Vagina (tissue), 2 donors: ENCODE measurements around the gene AKR1B1. TPM values are rescaled to one million over a fixed set of nuclear protein-coding genes. Genes with fewer than 3 reads are reported as not detected.

Experiments
- DNase-seq, 2 donors: peaks; one replicate each; pipeline ENCODE4 v3.0.0-alpha.2; 2017; ENCODE audit errors: extremely low spot score in 2 of 2
- H3K27ac ChIP-seq: fragments of 200-600 bp; sonication (generic); one replicate; pipeline ENCODE4 v1.5.1; 2019
- H3K27me3 ChIP-seq: fragments of 200-600 bp; sonication (generic); one replicate; pipeline ENCODE4 v1.5.1; 2019
- H3K36me3 ChIP-seq, 2 donors: fragments of 200-600 bp; sonication (generic); one replicate each; pipeline ENCODE4 v1.5.1; 2017 to 2019
- H3K4me1 ChIP-seq: fragments of 200-600 bp; sonication (generic); one replicate; pipeline ENCODE4 v1.5.1; 2019
- H3K4me3 ChIP-seq, 2 donors: fragments of 200-600 bp; sonication (generic); 1 replicate in 1 of 2; 2 replicates in 1 of 2; pipeline ENCODE4 v1.5.1; 2016 to 2019
- H3K9me3 ChIP-seq: fragments of 200-600 bp; sonication (generic); one replicate; pipeline ENCODE4 v1.5.1; 2019
- CTCF ChIP-seq, 3 experiments: fragments of 450-650 bp in 2 of 3; fragments of 200-600 bp in 1 of 3; sonication (generic) in 1 of 3; IDR thresholded peaks; one replicate each; pipeline ENCODE4 v1.5.1; 2017 to 2019; ENCODE audit warnings: antibody characterized with exemption in 3 of 3, mild to moderate bottlenecking in 2 of 3, moderate library complexity in 2 of 3
- POLR2A ChIP-seq, 2 donors: fragments of 450-650 bp; IDR thresholded peaks; one replicate each; pipeline ENCODE4 v1.6.1; 2017; ENCODE audit warnings: antibody characterized with exemption in 2 of 2, mild to moderate bottlenecking in 2 of 2, moderate library complexity in 2 of 2
- POLR2AphosphoS5 ChIP-seq, 2 donors: sonication (generic); formaldehyde crosslinking; IDR thresholded peaks; one replicate each; pipeline ENCODE4 v1.9.0; 2017; ENCODE audit warnings: antibody characterized with exemption in 2 of 2, mild to moderate bottlenecking in 2 of 2, low read depth in 1 of 2; ENCODE audit not compliant: insufficient read depth in 1 of 2
- intact Hi-C: fragments of 100-400 bp; cut with DNase I; formaldehyde crosslinking; loops from one replicate; pipeline ENCODE4 v1.15.1; 2023
- total RNA-seq: library from RNA; depleted of rRNA; stranded (reverse); fragments of >200 nt; gene quantifications from one replicate; pipeline ENCODE4 v1.2.3, GENCODE V29; 2016

Gene AKR1B1
- total RNA-seq, 1 donor from 2014 or later, result 79.1 TPM

GRCh38 chr7:134457210-134457609 is 1.7 kb downstream of the AKR1B1 start:
- intact Hi-C loops, result no loop called here
- TF ChIP-seq POLR2AphosphoS5 (IDR thresholded peaks at IDR 0.05; ENCODE audit: insufficient read depth in 1 of 2, low read depth in 1 of 2) (no peak), CTCF (IDR thresholded peaks at IDR 0.05) (no peak), POLR2A (IDR thresholded peaks at IDR 0.05) (no peak)
- Histone ChIP-seq H3K36me3 (no peaks in the 10 kb centered on the region), H3K27ac (no peak overlapping the region), H3K4me3 (no peak overlapping the region), H3K27me3 (no peaks in the 10 kb centered on the region), H3K4me1 (peaks cover 33% of the 10 kb centered on the region), H3K9me3 (no peaks in the 10 kb centered on the region)
- no peak for DNase-seq

GRCh38 chr7:134454277-134454676 is 4.6 kb downstream of the AKR1B1 start:
- no peak for DNase-seq
- no peak overlapping the region for H3K4me3 ChIP-seq
- H3K36me3 ChIP-seq, result peaks cover 0 to 20% of the 10 kb centered on the region in 2 donors
- no peak overlapping the region for H3K27ac ChIP-seq
- H3K27me3 ChIP-seq, result no peaks in the 10 kb centered on the region
- H3K9me3 ChIP-seq, result no peaks in the 10 kb centered on the region
- TF ChIP-seq CTCF (IDR thresholded peaks at IDR 0.05), result no peak
- no peak for TF ChIP-seq POLR2AphosphoS5 (IDR thresholded peaks at IDR 0.05; ENCODE audit: insufficient read depth in 1 of 2, low read depth in 1 of 2)
- no peak for TF ChIP-seq POLR2A (IDR thresholded peaks at IDR 0.05)
- H3K4me1 ChIP-seq, result peaks cover 28% of the 10 kb centered on the region
- intact Hi-C loops, result no loop called here

GRCh38 chr7:134453518-134453917 is 5.4 kb downstream of the AKR1B1 start:
- intact Hi-C loops, result no loop called here

GRCh38 chr7:134452991-134453473 is 5.9 kb downstream of the AKR1B1 start:
- Histone ChIP-seq H3K27ac (no peak overlapping the region), H3K27me3 (no peaks in the 10 kb centered on the region), H3K4me3 (no peak overlapping the region), H3K9me3 (no peaks in the 10 kb centered on the region), H3K36me3 (peaks cover 0 to 27% of the 10 kb centered on the region in 2 donors), H3K4me1 (peaks cover 24% of the 10 kb centered on the region)
- TF ChIP-seq CTCF (IDR thresholded peaks at IDR 0.05) (no peak), POLR2AphosphoS5 (IDR thresholded peaks at IDR 0.05; ENCODE audit: insufficient read depth in 1 of 2, low read depth in 1 of 2) (no peak), POLR2A (IDR thresholded peaks at IDR 0.05) (no peak)
- intact Hi-C loops, result no loop called here
- DNase-seq, result no peak

More at GRCh38 chr7:134453518-134453917, 5.4 kb downstream of the AKR1B1 start:
- Histone ChIP-seq H3K4me3 (no peak overlapping the region), H3K27ac (no peak overlapping the region), H3K9me3 (no peaks in the 10 kb centered on the region), H3K4me1 (peaks cover 27% of the 10 kb centered on the region), H3K27me3 (no peaks in the 10 kb centered on the region), H3K36me3 (peaks cover 0 to 24% of the 10 kb centered on the region in 2 donors)
- no peak for TF ChIP-seq CTCF (IDR thresholded peaks at IDR 0.05)
- no peak for TF ChIP-seq POLR2AphosphoS5 (IDR thresholded peaks at IDR 0.05; ENCODE audit: insufficient read depth in 1 of 2, low read depth in 1 of 2)
- no peak for TF ChIP-seq POLR2A (IDR thresholded peaks at IDR 0.05)
- no peak for DNase-seq

DNA sequence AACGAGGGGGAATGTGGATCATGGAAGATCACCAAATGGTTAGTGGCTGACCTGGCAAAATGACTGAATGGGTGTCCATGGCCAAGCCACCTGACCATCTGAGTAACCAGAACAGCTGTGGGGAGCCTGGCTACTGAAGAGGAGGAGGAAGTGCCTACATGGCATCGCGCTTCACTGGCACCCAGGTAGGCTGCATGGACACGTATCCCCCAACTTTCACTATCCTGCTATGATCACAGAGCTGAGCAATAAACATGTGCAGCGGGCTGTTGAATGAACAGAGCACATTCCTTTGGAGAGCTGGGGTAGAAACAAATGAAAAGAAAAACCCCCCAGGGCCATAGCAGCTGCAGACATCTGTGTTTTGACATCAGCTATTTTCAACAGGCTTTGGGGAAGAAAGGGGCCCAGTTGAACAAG is 6.5 kb downstream of the AKR1B1 start:
- Histone ChIP-seq H3K27me3 (no peaks in the 10 kb centered on the region), H3K9me3 (no peaks in the 10 kb centered on the region), H3K4me1 (peaks cover 18% of the 10 kb centered on the region), H3K27ac (no peak overlapping the region), H3K36me3 (peaks cover 0 to 33% of the 10 kb centered on the region in 2 donors), H3K4me3 (no peak overlapping the region)
- DNase-seq, result peak in 1 of 2 donors; percentile 61
- intact Hi-C loops, result no loop called here
- no peak for TF ChIP-seq POLR2AphosphoS5 (IDR thresholded peaks at IDR 0.05; ENCODE audit: insufficient read depth in 1 of 2, low read depth in 1 of 2)
- TF ChIP-seq CTCF (IDR thresholded peaks at IDR 0.05), result no peak
- no peak for TF ChIP-seq POLR2A (IDR thresholded peaks at IDR 0.05)
